ENCODE measurements around the gene TP53I11.

- TF ChIP-seq POLR2A (IDR thresholded peaks at IDR 0.05; ENCODE audit: low read length) (no peak), GATA1 (IDR thresholded peaks at IDR 0.05; ENCODE audit: low read depth, low read length) (no peak)
These were observed 26.9 kb downstream of the TP53I11 start for GRCh38 chr11:44923806-44924205.
